ENCODE data around the gene OR4N2. TPM values are rescaled to one million over a fixed set of nuclear protein-coding genes. Genes with fewer than 3 reads are reported as not detected.
A peak's percentile ranks its signal among the peaks of the same experiment; 100 is the strongest.

Gene OR4N2
- total and polyA plus RNA-seq, 7 experiments from 2014 or later, result not detected

GRCh38 chr14:19878029-19878642 lies 74.6 kb downstream of the OR4N2 start:
- CTCF ChIA-PET, result interaction anchor here (0.7 kb wide), 1 partner anchor 240 kb away, joined by 3 read pairs; no protein-coding TSS in a partner anchor

More at GRCh38 chr14:19878029-19878642, 74.6 kb downstream of the OR4N2 start:
- peaks cover 0 to 3% (median 0%) of the 10 kb centered on the region in 11 donors for H3K9me3 Mint-ChIP-seq
- DNase-seq (peak in 3 of 9 donors; percentile 5 to 13 (median 9)), ATAC-seq (no peak)
- Histone ChIP-seq H3K4me3 (ENCODE audit: low read length) (no peak overlapping the region), H3K36me3 (ENCODE audit: control insufficient read depth in 2 of 3, insufficient read depth in 3 of 3, low read length in 3 of 3) (no peaks in the 10 kb centered on the region), H3K9me3 (ENCODE audit: control insufficient read depth in 2 of 3, low read length in 3 of 3) (no peaks in the 10 kb centered on the region), H3K27ac (ENCODE audit: low read depth, low read length) (no peak overlapping the region), H3K4me1 (ENCODE audit: control insufficient read depth in 2 of 2, insufficient read depth in 2 of 2, low read length in 2 of 2) (no peaks in the 10 kb centered on the region), H3K27me3 (ENCODE audit: control insufficient read depth in 2 of 2, insufficient read depth in 2 of 2, low read length in 2 of 2) (no peaks in the 10 kb centered on the region)
- no peaks in the 10 kb centered on the region for H3K4me1 Mint-ChIP-seq
- H3K27ac Mint-ChIP-seq, result no peak overlapping the region
- H3K27me3 Mint-ChIP-seq, result peaks cover 0 to 9% (median 0%) of the 10 kb centered on the region in 5 donors
- POLR2A ChIA-PET, result no interaction called here
- no peaks in the 10 kb centered on the region for H3K36me3 Mint-ChIP-seq
- intact Hi-C loops (cut with micrococcal nuclease), result no loop called here
- H3K4me3 Mint-ChIP-seq, result no peak overlapping the region

Other genes starting within 250 kb of the OR4N2 start
- not detected for gene OR11H2, start 89.9 kb upstream of the OR4N2 start, total RNA-seq
- gene OR11H2, start 89.9 kb upstream of the OR4N2 start, polyA plus RNA-seq, result not detected
- not detected for gene OR4Q3, start 60.2 kb upstream of the OR4N2 start, total RNA-seq
- gene OR4Q3, start 60.2 kb upstream of the OR4N2 start, polyA plus RNA-seq, result not detected
- not detected for gene OR4M1, start 30.3 kb upstream of the OR4N2 start, total RNA-seq
- not detected for gene OR4M1, start 30.3 kb upstream of the OR4N2 start, polyA plus RNA-seq
- gene OR4K2, start 71.4 kb downstream of the OR4N2 start, total RNA-seq, result not detected
- gene OR4K2, start 71.4 kb downstream of the OR4N2 start, polyA plus RNA-seq, result not detected
- gene OR4K5, start 116.8 kb downstream of the OR4N2 start, total RNA-seq, result not detected
- gene OR4K5, start 116.8 kb downstream of the OR4N2 start, polyA plus RNA-seq, result not detected
- gene OR4K1, start 127.1 kb downstream of the OR4N2 start, total RNA-seq, result not detected
- gene OR4K1, start 127.1 kb downstream of the OR4N2 start, polyA plus RNA-seq, result not detected
- not detected for gene OR4K15, start 171.8 kb downstream of the OR4N2 start, total RNA-seq
- not detected for gene OR4K15, start 171.8 kb downstream of the OR4N2 start, polyA plus RNA-seq
- not detected for gene OR4Q2, start 198.4 kb downstream of the OR4N2 start, total RNA-seq
- not detected for gene OR4Q2, start 198.4 kb downstream of the OR4N2 start, polyA plus RNA-seq
- gene OR4K14, start 215.5 kb downstream of the OR4N2 start, total RNA-seq, result not detected
- not detected for gene OR4K14, start 215.5 kb downstream of the OR4N2 start, polyA plus RNA-seq
- gene OR4K13, start 232.3 kb downstream of the OR4N2 start, total RNA-seq, result not detected
- not detected for gene OR4K13, start 232.3 kb downstream of the OR4N2 start, polyA plus RNA-seq

Measured in naive thymus-derived CD4-positive, alpha-beta T cell (primary cell).